ENCODE results near the gene CELSR1. TPM values are rescaled to one million over a fixed set of nuclear protein-coding genes. Genes with fewer than 3 reads are reported as not detected.

The CELSR1 gene
- total RNA-seq, 1 experiment from 2014 or later = 37.6 TPM

GRCh38 chr22:46509416-46510089 is 27.9 kb downstream of the CELSR1 start:
- Histone ChIP-seq H3K4me1 (replicated peaks; ENCODE audit: insufficient read depth) (peaks cover 7% of the 10 kb centered on the region), H2AFZ (no peak overlapping the region), H3K9me3 (ENCODE audit: insufficient read depth, low read depth) (no peaks in the 10 kb centered on the region), H3K4me2 (no peak overlapping the region), H3K79me2 (ENCODE audit: low read depth) (peaks cover 24% of the 10 kb centered on the region; the same call in 1 of the 2 replicates), H4K20me1 (ENCODE audit: insufficient read depth) (no peaks in the 10 kb centered on the region), H3K27me3 (ENCODE audit: insufficient read depth, low read depth) (no peaks in the 10 kb centered on the region), H3K9me2 (ENCODE audit: insufficient read depth) (no peaks in the 10 kb centered on the region), H3F3A (ENCODE audit: insufficient read depth, low read depth) (peaks cover 7% of the 10 kb centered on the region; the same call in 1 of the 2 replicates), H3K27ac (no peak overlapping the region), H3K36me3 (ENCODE audit: low read depth) (no peaks in the 10 kb centered on the region), H3K4me3 (no peak overlapping the region)
- intact Hi-C loops (cut with micrococcal nuclease; ENCODE audit: unreplicated experiment) = no loop called here
- DNase-seq = no peak
- ChIA-PET POLR2A (ENCODE audit: unreplicated experiment) (no interaction called here), CTCF (no interaction called here)
- BruUV-seq (replicated peaks) = no TSS peak
- TF ChIP-seq CTCF (conservative IDR thresholded peaks at IDR 0.05) = no peak
- no peak for TF ChIP-seq EZH2 (IDR thresholded peaks at IDR 0.05; ENCODE audit: low read depth)

- Histone ChIP-seq H3K4me2 (no peak overlapping the region), H3F3A (ENCODE audit: insufficient read depth, low read depth) (peaks cover 16% of the 10 kb centered on the region; the same call in 1 of the 2 replicates), H3K27ac (no peak overlapping the region), H2AFZ (no peak overlapping the region), H3K4me1 (replicated peaks; ENCODE audit: insufficient read depth) (peaks cover 1% of the 10 kb centered on the region; the same call in 1 of the 2 replicates), H3K9me2 (ENCODE audit: insufficient read depth) (no peaks in the 10 kb centered on the region), H3K27me3 (ENCODE audit: insufficient read depth, low read depth) (no peaks in the 10 kb centered on the region), H3K36me3 (ENCODE audit: low read depth) (no peaks in the 10 kb centered on the region), H3K4me3 (no peak overlapping the region), H3K79me2 (ENCODE audit: low read depth) (peaks cover 17% of the 10 kb centered on the region), H3K9me3 (ENCODE audit: insufficient read depth, low read depth) (no peaks in the 10 kb centered on the region), H4K20me1 (ENCODE audit: insufficient read depth) (no peaks in the 10 kb centered on the region)
- no TSS peak for BruUV-seq (replicated peaks)
- no peak for DNase-seq
- TF ChIP-seq CTCF (conservative IDR thresholded peaks at IDR 0.05) (no peak), EZH2 (IDR thresholded peaks at IDR 0.05; ENCODE audit: low read depth) (no peak)
- intact Hi-C loops (cut with micrococcal nuclease; ENCODE audit: unreplicated experiment) = no loop called here
- POLR2A ChIA-PET (ENCODE audit: unreplicated experiment) = no interaction called here
- CTCF ChIA-PET = no interaction called here
Measured at GRCh38 chr22:46508491-46508999, 28.9 kb downstream of the CELSR1 start.

- intact Hi-C loops (cut with micrococcal nuclease; ENCODE audit: unreplicated experiment) = no loop called here
- CTCF ChIA-PET = no interaction called here
- H3K27ac ChIP-seq = no peak overlapping the region
- no TSS peak for BruUV-seq (replicated peaks)
- H3K9me2 ChIP-seq (ENCODE audit: insufficient read depth) = no peaks in the 10 kb centered on the region
- no peak overlapping the region for H2AFZ ChIP-seq
- H3K9me3 ChIP-seq (ENCODE audit: insufficient read depth, low read depth) = no peaks in the 10 kb centered on the region
- no peak for DNase-seq
- H3K4me3 ChIP-seq = no peak overlapping the region
- peaks cover 10% of the 10 kb centered on the region for H3K4me1 ChIP-seq (replicated peaks; ENCODE audit: insufficient read depth)
- H3K79me2 ChIP-seq (ENCODE audit: low read depth) = peaks cover 13% of the 10 kb centered on the region
- no peaks in the 10 kb centered on the region for H3K27me3 ChIP-seq (ENCODE audit: insufficient read depth, low read depth)
- no peaks in the 10 kb centered on the region for H3K36me3 ChIP-seq (ENCODE audit: low read depth)
- peaks cover 23% of the 10 kb centered on the region; the same call in 1 of the 2 replicates for H3F3A ChIP-seq (ENCODE audit: insufficient read depth, low read depth)
- H3K4me2 ChIP-seq = no peak overlapping the region
- no peaks in the 10 kb centered on the region for H4K20me1 ChIP-seq (ENCODE audit: insufficient read depth)
- POLR2A ChIA-PET (ENCODE audit: unreplicated experiment) = no interaction called here
- TF ChIP-seq EZH2 (IDR thresholded peaks at IDR 0.05; ENCODE audit: low read depth) = no peak
- TF ChIP-seq CTCF (conservative IDR thresholded peaks at IDR 0.05) = no peak
Measured at GRCh38 chr22:46507451-46508425, 29.7 kb downstream of the CELSR1 start.
